ENCODE measurements around the gene IDH3B. TPM values are rescaled to one million over a fixed set of nuclear protein-coding genes. Genes with fewer than 3 reads are reported as not detected.
A peak's percentile ranks its signal among the peaks of the same experiment; 100 is the strongest.

IDH3B gene
- total and polyA plus RNA-seq, 9 of the 15 experiments (the other 6 are each of a cell fraction or from before 2014, with no cell fraction given): 91.7 to 224 (median 155) TPM

DNA sequence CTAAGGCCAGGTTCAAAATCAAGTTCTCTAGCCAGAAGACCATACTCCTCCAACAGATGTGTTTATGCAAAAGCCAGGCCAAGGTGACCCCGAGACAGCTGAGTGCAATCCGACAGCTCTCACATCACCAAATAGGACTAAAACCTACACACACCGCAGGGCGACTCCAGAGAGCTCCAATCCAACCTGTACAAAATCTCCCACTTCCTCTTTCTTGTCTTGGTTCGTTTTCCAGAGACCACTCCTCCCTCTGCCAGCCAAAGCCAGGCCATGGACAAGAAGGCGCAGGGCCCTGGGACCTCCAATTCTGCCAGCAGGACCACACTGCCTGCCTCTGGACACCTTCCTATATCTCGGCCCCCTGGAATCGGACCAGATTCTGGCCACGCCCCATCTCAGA is 23.1 kb downstream of the IDH3B start:
- H3K9ac ChIP-seq (ENCODE audit: insufficient read depth in 1 of 2, low read depth in 2 of 2, low read length in 2 of 2): no peak overlapping the region
- no peaks in the 10 kb centered on the region for H3K9me1 ChIP-seq (ENCODE audit: control insufficient read depth, insufficient read depth, low read length)
- POLR2A ChIA-PET: no interaction called here
- no peaks in the 10 kb centered on the region for H3K4me1 ChIP-seq (replicated peaks in 1 of 2; ENCODE audit: control insufficient read depth in 2 of 2, insufficient read depth in 2 of 2, low read length in 2 of 2)
- in situ Hi-C loops (cut with MboI): loop anchor here (10.0 kb wide), 1 partner anchor 176 kb away; no protein-coding TSS in a partner anchor
- intact Hi-C loops (cut with micrococcal nuclease): loop anchor here (10.0 kb wide), 1 partner anchor 66 kb away; no protein-coding TSS in a partner anchor
- CTCF ChIA-PET (ENCODE audit: low intra/inter-chr PET ratio): no interaction called here
- DNase-seq (ENCODE audit: extremely low read depth in 1 of 4, low spot score in 3 of 4) (no peak), ATAC-seq (no peak), FAIRE-seq (no peak)
- H3K79me2 ChIP-seq (ENCODE audit: control insufficient read depth, insufficient read depth, low read length): no peaks in the 10 kb centered on the region
- BruUV-seq (replicated peaks): no TSS peak
- no peak overlapping the region for H3K4me3 ChIP-seq
- no peaks in the 10 kb centered on the region for H3K36me3 ChIP-seq (ENCODE audit: control insufficient read depth, insufficient read depth, low read length)
- no peaks in the 10 kb centered on the region for H4K20me1 ChIP-seq (replicated peaks; ENCODE audit: control insufficient read depth, insufficient read depth, low read length)
- H3K27me3 ChIP-seq (ENCODE audit: control insufficient read depth in 2 of 2, insufficient read depth in 2 of 2, low read length in 2 of 2): peaks cover 0 to 6% of the 10 kb centered on the region in 2 experiments; a peak in 2 of 5 replicates
- no peaks in the 10 kb centered on the region; the same call in 1 of the 2 replicates for H3K9me3 ChIP-seq (replicated peaks; ENCODE audit: control insufficient read depth, insufficient read depth, low read depth, low read length)
- TF ChIP-seq SPI1 (IDR thresholded peaks at IDR 0.05; ENCODE audit: borderline replicate concordance, low read depth, low read length) (peak; percentile 97), ARNT (IDR thresholded peaks at IDR 0.05) (no peak)
- no peak overlapping the region for H2AFZ ChIP-seq (ENCODE audit: low read depth, low read length)
- H3K27ac ChIP-seq (ENCODE audit: extremely low read depth, low read depth, low read length): no peak overlapping the region
- 19% methylated on average over 9 of the region's 9 CpGs for WGBS (ENCODE audit: insufficient coverage, low coverage, missing lambda C conversion rate)
- no peak overlapping the region for H3K4me2 ChIP-seq (ENCODE audit: insufficient read depth, low read length)

- 0% methylated on average over 1 of the region's 1 CpG for WGBS (ENCODE audit: insufficient coverage, low coverage, missing lambda C conversion rate)
- Histone ChIP-seq H3K36me3 (ENCODE audit: control insufficient read depth, insufficient read depth, low read length) (no peaks in the 10 kb centered on the region), H3K9me1 (ENCODE audit: control insufficient read depth, insufficient read depth, low read length) (no peaks in the 10 kb centered on the region), H3K4me1 (replicated peaks in 1 of 2; ENCODE audit: control insufficient read depth in 2 of 2, insufficient read depth in 2 of 2, low read length in 2 of 2) (no peaks in the 10 kb centered on the region), H2AFZ (ENCODE audit: low read depth, low read length) (no peak overlapping the region), H3K9ac (ENCODE audit: insufficient read depth in 1 of 2, low read depth in 2 of 2, low read length in 2 of 2) (no peak overlapping the region), H3K79me2 (ENCODE audit: control insufficient read depth, insufficient read depth, low read length) (no peaks in the 10 kb centered on the region), H4K20me1 (replicated peaks; ENCODE audit: control insufficient read depth, insufficient read depth, low read length) (no peaks in the 10 kb centered on the region), H3K9me3 (replicated peaks; ENCODE audit: control insufficient read depth, insufficient read depth, low read depth, low read length) (no peaks in the 10 kb centered on the region; the same call in 1 of the 2 replicates), H3K4me2 (ENCODE audit: insufficient read depth, low read length) (no peak overlapping the region), H3K4me3 (no peak overlapping the region), H3K27ac (ENCODE audit: extremely low read depth, low read depth, low read length) (no peak overlapping the region), H3K27me3 (ENCODE audit: control insufficient read depth in 2 of 2, insufficient read depth in 2 of 2, low read length in 2 of 2) (peaks cover 0 to 6% of the 10 kb centered on the region in 2 experiments; a peak in 2 of 5 replicates)
- FAIRE-seq (no peak), DNase-seq (ENCODE audit: extremely low read depth in 1 of 4, low spot score in 3 of 4) (no peak), ATAC-seq (no peak)
- ChIA-PET CTCF (ENCODE audit: low intra/inter-chr PET ratio) (no interaction called here), POLR2A (no interaction called here)
- no peak for TF ChIP-seq POU5F1 (IDR thresholded peaks at IDR 0.05; ENCODE audit: borderline replicate concordance, low read depth, low read length, partially characterized antibody)
- peak; percentile 61; the same call in 1 of the 2 replicates for TF ChIP-seq ZNF12 (CRISPR knock-in tag; IDR thresholded peaks at IDR 0.05)
- no TSS peak for BruUV-seq (replicated peaks)
- in situ Hi-C loops (cut with MboI) (loop anchor here (10.0 kb wide), 1 partner anchor 175 kb away; no protein-coding TSS in a partner anchor), intact Hi-C loops (cut with micrococcal nuclease) (loop anchor here (10.0 kb wide), 1 partner anchor 65 kb away; no protein-coding TSS in a partner anchor)
These were observed 23.8 kb downstream of the IDH3B start for GRCh38 chr20:2640260-2640659.

Measured in K562 (cell line).